Bronchial smooth muscle cell (primary cell): Measurements from ENCODE around the gene POM121L12. TPM values are rescaled to one million over a fixed set of nuclear protein-coding genes. Genes with fewer than 3 reads are reported as not detected.

ENCODE experiments used
- total RNA-seq: library from RNA; depleted of rRNA; stranded (reverse); fragments of >200 nt; gene quantifications from 2 replicates; pipeline ENCODE4 v1.2.1, GENCODE V29; 2014

Gene POM121L12
- total RNA-seq: not detected in 2 replicates

GRCh38 chr7:53035499-53036412 lies at the start of gene POM121L12:
POM121L12 (plus strand) TSS chr7:53035633; CDS start chr7:53035672, 39 bp downstream.

